DMS79 treated with DMSO at 0.1 percent for 48 hours (cell line): ENCODE results near the gene GBP1.

Experiments
- DNase-seq: peaks from one replicate; lab custom pipeline; 2025; lab: John Stamatoyannopoulos, UW

The GBP1 gene

GRCh38 chr1:89005286-89006151 is 59.5 kb downstream of the GBP1 start:
- no peak for DNase-seq
